CD4-positive, alpha-beta T cell (primary cell): ENCODE data around the gene VTI1A. TPM values are rescaled to one million over a fixed set of nuclear protein-coding genes. Genes with fewer than 3 reads are reported as not detected.

ENCODE experiments used
- ATAC-seq: fragments of 200-7000 bp; cut with Tn5 transposase; one replicate; pipeline ENCODE4 v1.10.0; 2022; ENCODE audit warnings: mild to moderate bottlenecking; ENCODE audit not compliant: poor library complexity
- CTCF ChIA-PET: fragments of 350-600 bp; sonication (Branson Sonifier 250); formaldehyde crosslinking; loops from one replicate; lab custom pipeline; 2021; ENCODE audit warnings: antibody characterized with exemption, inconsistent platforms; lab: Charles Lee
- POLR2A ChIA-PET: fragments of 350-600 bp; sonication (Branson Sonifier 250); formaldehyde crosslinking; loops from one replicate; lab custom pipeline; 2021; ENCODE audit warnings: antibody characterized with exemption, inconsistent platforms; lab: Charles Lee
- DNase-seq, 14 experiments: peaks; one replicate each; pipeline ENCODE4 v3.0.0-alpha.2; 2013 to 2020; ENCODE audit warnings: mixed read lengths in 2 of 14
- H3K27ac ChIP-seq, 2 donors: one replicate each; pipeline versions ENCODE4 v1.5.1 to v1.7.0; 2013; ENCODE audit warnings: low read length in 2 of 2, low read depth in 1 of 2, mild to moderate bottlenecking in 1 of 2
- H3K27me3 ChIP-seq, 2 experiments: 1 replicate in 1 of 2; 2 replicates in 1 of 2; pipeline versions ENCODE4 v1.6.1 to v1.7.0; 2013; ENCODE audit warnings: low read length in 2 of 2, control low read depth in 1 of 2, mild to moderate bottlenecking in 1 of 2, moderate library complexity in 1 of 2; ENCODE audit not compliant: insufficient read depth in 2 of 2, control insufficient read depth in 1 of 2
- H3K36me3 ChIP-seq: one replicate; pipeline ENCODE4 v1.6.1; 2013; ENCODE audit warnings: low read length, control low read depth; ENCODE audit not compliant: insufficient read depth
- H3K4me1 ChIP-seq: one replicate; pipeline ENCODE4 v1.6.1; 2013; ENCODE audit warnings: low read length, control low read depth; ENCODE audit not compliant: insufficient read depth
- H3K4me3 ChIP-seq: one replicate; pipeline ENCODE4 v1.5.1; 2013; ENCODE audit warnings: mild to moderate bottlenecking, low read length, moderate library complexity
- H3K9me3 ChIP-seq, 2 experiments: 1 replicate in 1 of 2; 2 replicates in 1 of 2; pipeline versions ENCODE4 v1.6.1 to v1.7.0; 2013; ENCODE audit warnings: low read length in 2 of 2, mild to moderate bottlenecking in 2 of 2, control low read depth in 1 of 2, moderate library complexity in 1 of 2; ENCODE audit not compliant: control insufficient read depth in 1 of 2, insufficient read depth in 1 of 2
- H3K27ac Mint-ChIP-seq: one replicate; pipeline ENCODE4 v1.8.0; 2020; ENCODE audit warnings: mixed read lengths
- H3K27me3 Mint-ChIP-seq: one replicate; pipeline ENCODE4 v1.8.0; 2021; ENCODE audit warnings: mixed read lengths
- H3K36me3 Mint-ChIP-seq: one replicate; pipeline ENCODE4 v1.8.0; 2021; ENCODE audit warnings: low read depth, mixed read lengths
- H3K4me1 Mint-ChIP-seq: one replicate; pipeline ENCODE4 v1.8.0; 2021; ENCODE audit warnings: low read depth, mixed read lengths
- H3K4me3 Mint-ChIP-seq: one replicate; pipeline ENCODE4 v1.8.0; 2020; ENCODE audit warnings: mild to moderate bottlenecking, mixed read lengths
- H3K9me3 Mint-ChIP-seq: one replicate; pipeline ENCODE4 v1.8.0; 2020; ENCODE audit warnings: mixed read lengths
- CTCF ChIP-seq: fragments of 200-600 bp; IDR thresholded peaks from one replicate; pipeline ENCODE4 v1.8.0; 2022; ENCODE audit warnings: antibody characterized with exemption, mild to moderate bottlenecking
- intact Hi-C, 2 experiments: fragments of 100-400 bp; cut with DNase I in 1 of 2; cut with micrococcal nuclease in 1 of 2; formaldehyde crosslinking; loops; one replicate each; pipeline versions ENCODE4 v1.15.1 to v1.9.0; 2023 to 2025; cut with DNase I, micrococcal nuclease
- total RNA-seq, 174 experiments: library from RNA in 2 of 174; stranded (reverse) in 2 of 174; gene quantifications; one replicate each; pipeline ENCODE4 v1.2.3 and lab custom pipeline; 2021 to 2026

Gene VTI1A
- total RNA-seq, 2 experiments from 2014 or later: 54.5 to 56.5 TPM

- no peaks in the 10 kb centered on the region for H3K9me3 Mint-ChIP-seq
- Histone ChIP-seq H3K27ac (no peak overlapping the region), H3K4me1 (no peaks in the 10 kb centered on the region), H3K9me3 (no peaks in the 10 kb centered on the region), H3K36me3 (no peaks in the 10 kb centered on the region), H3K27me3 (no peaks in the 10 kb centered on the region), H3K4me3 (no peak overlapping the region)
- CTCF ChIA-PET: interaction anchor here (1.1 kb wide), 1 partner anchor 10 kb away, joined by 3 read pairs; no protein-coding TSS in a partner anchor
- H3K27ac Mint-ChIP-seq: no peak overlapping the region
- ATAC-seq: no peak
- POLR2A ChIA-PET: no interaction called here
- intact Hi-C loops: no loop called here
- H3K4me3 Mint-ChIP-seq: no peak overlapping the region
- TF ChIP-seq CTCF: no peak
- peaks cover 9% of the 10 kb centered on the region for H3K36me3 Mint-ChIP-seq
- H3K4me1 Mint-ChIP-seq: no peaks in the 10 kb centered on the region
- no peak for DNase-seq
- no peaks in the 10 kb centered on the region for H3K27me3 Mint-ChIP-seq
Observed at GRCh38 chr10:112766636-112767035, 319.6 kb downstream of the VTI1A start.

- ChIA-PET POLR2A (no interaction called here), CTCF (interaction anchor here (1.1 kb wide), 1 partner anchor 10 kb away, joined by 3 read pairs; no protein-coding TSS in a partner anchor)
- H3K27ac Mint-ChIP-seq: no peak overlapping the region
- Histone ChIP-seq H3K36me3 (no peaks in the 10 kb centered on the region), H3K4me1 (no peaks in the 10 kb centered on the region), H3K27me3 (no peaks in the 10 kb centered on the region), H3K9me3 (no peaks in the 10 kb centered on the region), H3K4me3 (no peak overlapping the region), H3K27ac (no peak overlapping the region)
- intact Hi-C loops: no loop called here
- no peak for TF ChIP-seq CTCF
- H3K27me3 Mint-ChIP-seq: no peaks in the 10 kb centered on the region
- no peak for DNase-seq
- no peaks in the 10 kb centered on the region for H3K4me1 Mint-ChIP-seq
- no peak for ATAC-seq
- no peaks in the 10 kb centered on the region for H3K9me3 Mint-ChIP-seq
- peaks cover 14% of the 10 kb centered on the region for H3K36me3 Mint-ChIP-seq
- no peak overlapping the region for H3K4me3 Mint-ChIP-seq
Observed at GRCh38 chr10:112767156-112767555, 320.1 kb downstream of the VTI1A start.

- ATAC-seq (no peak), DNase-seq (no peak)
- Histone ChIP-seq H3K36me3 (no peaks in the 10 kb centered on the region), H3K4me1 (no peaks in the 10 kb centered on the region), H3K27ac (no peak overlapping the region), H3K9me3 (no peaks in the 10 kb centered on the region), H3K27me3 (no peaks in the 10 kb centered on the region), H3K4me3 (no peak overlapping the region)
- Mint-ChIP-seq H3K36me3 (peaks cover 20% of the 10 kb centered on the region), H3K9me3 (no peaks in the 10 kb centered on the region), H3K4me3 (no peak overlapping the region), H3K4me1 (no peaks in the 10 kb centered on the region), H3K27me3 (no peaks in the 10 kb centered on the region), H3K27ac (no peak overlapping the region)
- no peak for TF ChIP-seq CTCF
- ChIA-PET POLR2A (no interaction called here), CTCF (no interaction called here)
- intact Hi-C loops: no loop called here
Observed at GRCh38 chr10:112768121-112768520, 321.1 kb downstream of the VTI1A start.
